ENCODE data around the gene TP53I11.

DNA sequence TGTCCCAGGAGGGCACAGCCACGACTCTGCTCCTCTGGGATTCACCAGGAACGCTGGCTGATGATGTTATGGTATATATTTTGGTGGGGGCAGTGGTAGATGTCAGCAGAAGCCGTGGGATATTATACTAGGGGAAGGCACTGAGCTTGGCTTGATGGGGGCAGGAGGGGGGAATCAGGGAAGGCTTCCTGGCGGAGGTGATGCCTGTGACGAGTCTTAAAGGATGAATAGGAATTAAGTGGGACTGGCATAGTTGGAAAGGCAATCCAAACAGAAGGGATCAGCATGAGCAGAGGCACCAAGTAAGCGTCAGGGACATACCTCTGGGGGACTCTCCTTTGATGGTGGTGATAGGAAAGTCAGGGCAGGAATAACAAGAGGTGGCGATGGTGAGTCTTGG is 47.6 kb downstream of the TP53I11 start:
- no peak for TF ChIP-seq EZH2 (IDR thresholded peaks at IDR 0.05; ENCODE audit: borderline replicate concordance, low read length)
- TF ChIP-seq, protein P1, sequence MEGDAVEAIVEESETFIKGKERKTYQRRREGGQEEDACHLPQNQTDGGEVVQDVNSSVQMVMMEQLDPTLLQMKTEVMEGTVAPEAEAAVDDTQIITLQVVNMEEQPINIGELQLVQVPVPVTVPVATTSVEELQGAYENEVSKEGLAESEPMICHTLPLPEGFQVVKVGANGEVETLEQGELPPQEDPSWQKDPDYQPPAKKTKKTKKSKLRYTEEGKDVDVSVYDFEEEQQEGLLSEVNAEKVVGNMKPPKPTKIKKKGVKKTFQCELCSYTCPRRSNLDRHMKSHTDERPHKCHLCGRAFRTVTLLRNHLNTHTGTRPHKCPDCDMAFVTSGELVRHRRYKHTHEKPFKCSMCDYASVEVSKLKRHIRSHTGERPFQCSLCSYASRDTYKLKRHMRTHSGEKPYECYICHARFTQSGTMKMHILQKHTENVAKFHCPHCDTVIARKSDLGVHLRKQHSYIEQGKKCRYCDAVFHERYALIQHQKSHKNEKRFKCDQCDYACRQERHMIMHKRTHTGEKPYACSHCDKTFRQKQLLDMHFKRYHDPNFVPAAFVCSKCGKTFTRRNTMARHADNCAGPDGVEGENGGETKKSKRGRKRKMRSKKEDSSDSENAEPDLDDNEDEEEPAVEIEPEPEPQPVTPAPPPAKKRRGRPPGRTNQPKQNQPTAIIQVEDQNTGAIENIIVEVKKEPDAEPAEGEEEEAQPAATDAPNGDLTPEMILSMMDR (conservative IDR thresholded peaks at IDR 0.05 in 1 of 2, IDR thresholded peaks at IDR 0.05 in 1 of 2; ENCODE audit: extremely low read depth in 1 of 2, insufficient read depth in 1 of 2, low read depth in 1 of 2, low read length in 2 of 2) = no peak

Data from mammary epithelial cell (primary cell).